ENCODE results near the gene CAPN5. TPM values are rescaled to one million over a fixed set of nuclear protein-coding genes. Genes with fewer than 3 reads are reported as not detected.
A peak's percentile ranks its signal among the peaks of the same experiment; 100 is the strongest.

The CAPN5 gene
- polyA plus RNA-seq, 3 donors from 2014 or later, result 1.6 to 18.8 (median 6.1) TPM

GRCh38 chr11:77086521-77087472 lies 20.0 kb downstream of the CAPN5 start:
- DNase-seq, result no peak

DNA sequence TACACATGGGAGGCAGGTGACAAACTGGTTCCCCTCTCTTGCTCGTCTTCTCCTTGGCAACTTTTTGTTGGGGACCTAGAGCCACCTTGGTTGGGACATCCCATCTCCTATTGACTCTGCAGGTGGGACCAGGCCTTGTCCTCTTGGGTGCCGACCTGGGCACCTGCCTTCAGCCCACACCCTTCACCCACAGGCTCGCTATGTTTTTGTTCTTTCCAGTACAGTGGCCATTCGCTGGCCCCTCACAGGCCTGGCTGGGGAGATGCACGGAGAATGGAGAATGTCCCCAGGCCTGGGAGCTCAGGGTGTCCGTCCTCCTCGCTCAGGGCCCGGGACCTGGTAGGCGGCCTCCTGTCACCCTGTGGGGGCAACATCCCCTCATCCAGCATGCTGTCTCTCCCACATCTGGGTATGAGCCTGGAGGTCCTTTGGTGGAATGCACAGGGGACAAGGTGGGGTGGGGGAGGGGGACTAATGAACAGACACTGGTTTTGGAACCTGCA lies 21.0 kb downstream of the CAPN5 start:
- no peak overlapping the region for H3K4me3 Mint-ChIP-seq
- DNase-seq, result no peak
- H3K27me3 Mint-ChIP-seq (ENCODE audit: low read depth in 3 of 3), result peaks cover 0 to 5% (median 0%) of the 10 kb centered on the region in 3 donors
- H3K27ac Mint-ChIP-seq, result no peak overlapping the region
- H3K9me3 Mint-ChIP-seq, result peaks cover 0 to 2% (median 0%) of the 10 kb centered on the region in 6 donors
- peaks cover 0 to 3% (median 3%) of the 10 kb centered on the region in 3 donors for H3K36me3 Mint-ChIP-seq
- peaks cover 15 to 26% of the 10 kb centered on the region in 2 donors for H3K4me1 Mint-ChIP-seq

More at GRCh38 chr11:77086521-77087472, 20.0 kb downstream of the CAPN5 start:
- Mint-ChIP-seq H3K27me3 (ENCODE audit: low read depth in 3 of 3) (peaks cover 0 to 5% (median 2%) of the 10 kb centered on the region in 3 donors), H3K9me3 (peaks cover 0 to 2% (median 0%) of the 10 kb centered on the region in 6 donors), H3K27ac (no peak overlapping the region), H3K36me3 (peaks cover 0 to 3% (median 3%) of the 10 kb centered on the region in 3 donors), H3K4me3 (no peak overlapping the region), H3K4me1 (peaks cover 25 to 36% of the 10 kb centered on the region in 2 donors)

- Mint-ChIP-seq H3K9me3 (peaks cover 0 to 2% (median 0%) of the 10 kb centered on the region in 6 donors), H3K4me3 (no peak overlapping the region), H3K27me3 (ENCODE audit: low read depth in 3 of 3) (peaks cover 0 to 5% (median 1%) of the 10 kb centered on the region in 3 donors), H3K4me1 (peaks cover 9 to 19% of the 10 kb centered on the region in 2 donors), H3K36me3 (peaks cover 0 to 3% (median 3%) of the 10 kb centered on the region in 3 donors), H3K27ac (no peak overlapping the region)
- no peak for DNase-seq
Measured at GRCh38 chr11:77088236-77089003, 21.6 kb downstream of the CAPN5 start.

GRCh38 chr11:77089004-77089545 lies 22.3 kb downstream of the CAPN5 start:
- Mint-ChIP-seq H3K36me3 (peaks cover 0 to 3% (median 3%) of the 10 kb centered on the region in 3 donors), H3K27me3 (ENCODE audit: low read depth in 3 of 3) (peaks cover 0 to 5% (median 1%) of the 10 kb centered on the region in 3 donors), H3K27ac (no peak overlapping the region), H3K4me1 (peaks cover 5 to 13% of the 10 kb centered on the region in 2 donors), H3K4me3 (no peak overlapping the region), H3K9me3 (peaks cover 0 to under 1% (median 0%) of the 10 kb centered on the region in 6 donors)
- no peak for DNase-seq

DNA sequence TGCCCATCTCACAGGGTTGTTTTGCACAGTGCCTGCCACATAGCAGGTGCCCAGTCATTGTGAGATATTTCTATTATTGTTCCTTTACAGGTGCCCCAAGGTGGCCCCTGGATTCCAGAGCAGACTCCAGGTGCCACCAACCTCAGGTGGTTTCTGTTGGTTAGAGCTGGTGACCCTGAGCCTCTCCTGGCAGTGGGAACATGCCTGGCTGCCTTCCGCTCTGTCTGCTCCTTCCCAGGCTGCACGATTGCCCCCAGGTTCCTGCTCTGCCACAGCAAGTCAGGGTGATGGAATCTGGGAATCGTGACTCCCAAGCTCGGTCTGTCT lies 23.2 kb downstream of the CAPN5 start:
- H3K4me3 Mint-ChIP-seq, result no peak overlapping the region
- peaks cover 0 to 3% (median 3%) of the 10 kb centered on the region in 3 donors for H3K36me3 Mint-ChIP-seq
- peaks cover 0 to 3% (median 1%) of the 10 kb centered on the region in 3 donors for H3K27me3 Mint-ChIP-seq (ENCODE audit: low read depth in 3 of 3)
- H3K27ac Mint-ChIP-seq, result no peak overlapping the region
- H3K4me1 Mint-ChIP-seq, result peaks cover 5 to 8% of the 10 kb centered on the region in 2 donors
- DNase-seq, result no peak
- no peaks in the 10 kb centered on the region for H3K9me3 Mint-ChIP-seq

DNA sequence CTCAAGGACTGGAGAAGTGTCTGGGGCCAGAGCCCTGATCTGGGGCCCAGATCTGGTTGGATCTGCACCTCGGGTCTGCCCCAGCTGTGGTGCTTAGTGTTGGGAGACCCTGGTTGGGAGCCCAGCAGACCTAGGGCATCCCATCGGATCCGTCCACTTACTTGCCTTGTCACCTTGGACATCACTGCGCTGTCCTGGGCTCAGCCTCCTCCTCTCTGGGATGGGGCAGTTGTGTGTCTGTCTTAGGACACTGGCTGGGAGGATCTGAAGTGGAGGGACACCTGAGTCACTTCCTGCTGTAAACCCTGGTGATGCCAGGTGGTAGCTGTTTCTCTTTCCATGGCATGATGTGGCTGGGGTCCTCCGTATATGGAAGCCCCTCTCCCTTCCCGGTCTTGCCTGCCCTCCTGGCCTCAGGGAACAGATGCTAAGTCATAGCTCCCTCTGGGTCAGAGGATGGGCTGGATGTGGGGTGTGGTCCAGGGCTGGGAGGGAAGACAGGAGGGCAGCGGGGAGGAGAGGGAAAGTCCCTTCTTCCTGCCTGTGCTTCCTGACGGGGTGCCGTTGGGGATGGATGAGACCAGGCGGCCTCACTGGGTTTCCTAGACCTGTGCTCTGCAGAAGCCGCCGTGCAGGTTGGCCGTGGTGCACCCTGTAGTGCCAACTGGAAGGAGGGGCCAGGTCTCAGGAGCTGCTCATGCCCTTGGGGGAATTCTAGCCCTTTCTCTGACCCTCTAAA lies 23.8 kb downstream of the CAPN5 start:
- Mint-ChIP-seq H3K27me3 (ENCODE audit: low read depth in 3 of 3) (peaks cover 0 to 3% (median 1%) of the 10 kb centered on the region in 3 donors), H3K4me3 (no peak overlapping the region), H3K27ac (no peak overlapping the region), H3K36me3 (peaks cover 0 to 3% (median 3%) of the 10 kb centered on the region in 3 donors), H3K9me3 (no peaks in the 10 kb centered on the region), H3K4me1 (peaks cover 5 to 8% of the 10 kb centered on the region in 2 donors)
- no peak for DNase-seq

GRCh38 chr11:77091146-77091940 lies 24.6 kb downstream of the CAPN5 start:
- no peak overlapping the region for H3K27ac Mint-ChIP-seq
- H3K4me3 Mint-ChIP-seq, result no peak overlapping the region

DNA sequence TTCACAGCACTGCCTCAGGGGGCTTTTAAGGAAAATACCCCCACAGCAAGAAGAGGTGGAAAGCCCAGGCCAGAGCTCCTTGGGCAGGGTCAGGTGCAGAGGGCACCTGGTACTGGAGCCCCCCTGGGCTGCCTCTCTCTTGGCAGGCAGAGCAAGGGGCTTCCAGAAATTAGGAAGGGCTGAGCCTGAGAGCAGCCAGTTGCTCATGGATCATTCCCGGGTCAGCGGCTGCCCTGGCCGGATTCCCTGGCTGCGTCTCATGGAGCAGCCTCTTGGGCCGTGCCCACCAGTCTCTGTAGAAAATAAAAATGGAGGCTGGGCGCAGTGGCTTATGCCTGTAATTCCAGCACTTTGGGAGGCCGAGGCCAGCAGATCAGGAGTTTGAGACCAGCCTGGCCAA lies 25.6 kb downstream of the CAPN5 start:
- Mint-ChIP-seq H3K27ac (no peak overlapping the region), H3K36me3 (peaks cover 0 to 3% (median 3%) of the 10 kb centered on the region in 3 donors), H3K27me3 (ENCODE audit: low read depth in 3 of 3) (peaks cover 0 to 3% (median 1%) of the 10 kb centered on the region in 3 donors), H3K4me3 (no peak overlapping the region), H3K9me3 (no peaks in the 10 kb centered on the region), H3K4me1 (peaks cover 5 to 13% of the 10 kb centered on the region in 2 donors)
- DNase-seq, result no peak

More at GRCh38 chr11:77091146-77091940, 24.6 kb downstream of the CAPN5 start:
- Mint-ChIP-seq H3K9me3 (no peaks in the 10 kb centered on the region), H3K4me1 (peaks cover 5 to 12% of the 10 kb centered on the region in 2 donors), H3K27me3 (ENCODE audit: low read depth in 3 of 3) (peaks cover 0 to 3% (median 1%) of the 10 kb centered on the region in 3 donors), H3K36me3 (peaks cover 0 to 3% (median 3%) of the 10 kb centered on the region in 3 donors)
- DNase-seq, result peak; percentile 71 to 74 (median 72)

- Mint-ChIP-seq H3K4me1 (peaks cover 5 to 11% of the 10 kb centered on the region in 2 donors), H3K9me3 (no peaks in the 10 kb centered on the region), H3K4me3 (no peak overlapping the region), H3K27me3 (ENCODE audit: low read depth in 3 of 3) (peaks cover 0 to 3% (median 1%) of the 10 kb centered on the region in 3 donors), H3K36me3 (peaks cover 0 to 3% (median 3%) of the 10 kb centered on the region in 3 donors), H3K27ac (no peak overlapping the region)
- DNase-seq, result no peak
Measured at GRCh38 chr11:77093056-77093891, 26.5 kb downstream of the CAPN5 start.

GRCh38 chr11:77093987-77094840 lies 27.4 kb downstream of the CAPN5 start:
- H3K4me1 Mint-ChIP-seq, result peaks cover 5 to 11% of the 10 kb centered on the region in 2 donors
- H3K4me3 Mint-ChIP-seq, result no peak overlapping the region
- no peak for DNase-seq
- no peak overlapping the region for H3K27ac Mint-ChIP-seq
- peaks cover 0 to 3% (median 3%) of the 10 kb centered on the region in 3 donors for H3K36me3 Mint-ChIP-seq
- peaks cover 0 to 3% (median 1%) of the 10 kb centered on the region in 3 donors for H3K27me3 Mint-ChIP-seq (ENCODE audit: low read depth in 3 of 3)
- no peaks in the 10 kb centered on the region for H3K9me3 Mint-ChIP-seq

All from immature natural killer cell (primary cell).